Measurements from ENCODE around the gene FAM107B. TPM values are rescaled to one million over a fixed set of nuclear protein-coding genes. Genes with fewer than 3 reads are reported as not detected.

The FAM107B gene
- total and polyA plus RNA-seq, 2 experiments from 2014 or later, result 11.0 to 17.6 TPM

- DNase-seq (ENCODE audit: low spot score), result no peak
Observed at GRCh38 chr10:14652816-14653215, 121.9 kb downstream of the FAM107B start.

GRCh38 chr10:14652067-14652466, 122.6 kb downstream of the FAM107B start:
- Mint-ChIP-seq H3K27ac (no peak overlapping the region), H3K36me3 (ENCODE audit: low read depth) (no peaks in the 10 kb centered on the region; the same call in 2 of the 3 replicates), H3K4me1 (peaks cover 62% of the 10 kb centered on the region), H3K4me3 (no peak overlapping the region), H3K9me3 (no peaks in the 10 kb centered on the region), H3K27me3 (ENCODE audit: insufficient read depth, low read depth, poor library complexity) (peaks cover 2% of the 10 kb centered on the region)
- peaks cover 3% of the 10 kb centered on the region; the same call in 1 of the 2 replicates for H3F3A ChIP-seq (replicated peaks; ENCODE audit: low read depth)
- H3K9me2 ChIP-seq (ENCODE audit: insufficient read depth), result peaks cover 15% of the 10 kb centered on the region
- DNase-seq (ENCODE audit: low spot score) (no peak), ATAC-seq (no peak)
- H3K4me3 ChIP-seq, result no peak overlapping the region
- peak overlapping the region; percentile 30; the same call in 1 of the 2 replicates for H2AFZ ChIP-seq
- no peaks in the 10 kb centered on the region for H4K20me1 ChIP-seq (replicated peaks; ENCODE audit: insufficient read depth)
- H3K79me2 ChIP-seq (replicated peaks; ENCODE audit: insufficient read depth), result no peaks in the 10 kb centered on the region
- H3K4me2 ChIP-seq, result no peak overlapping the region; the same call in 1 of the 2 replicates
- H3K27me3 ChIP-seq (ENCODE audit: insufficient read depth), result no peaks in the 10 kb centered on the region
- no peaks in the 10 kb centered on the region for H3K36me3 ChIP-seq (ENCODE audit: insufficient read depth)
- H3K4me1 ChIP-seq (ENCODE audit: insufficient read depth), result peaks cover 18% of the 10 kb centered on the region
- no peak overlapping the region for H3K27ac ChIP-seq (ENCODE audit: low read depth)
- no peak for TF ChIP-seq ETS1 (IDR thresholded peaks at IDR 0.05)
- no peak for TF ChIP-seq ZNF462 (CRISPR knock-in tag; IDR thresholded peaks at IDR 0.05)
- TF ChIP-seq POLR2AphosphoS5 (IDR thresholded peaks at IDR 0.05; ENCODE audit: low read depth), result no peak
- no peak for TF ChIP-seq NANOG (IDR thresholded peaks at IDR 0.05; ENCODE audit: borderline replicate concordance)

More at GRCh38 chr10:14652816-14653215, 121.9 kb downstream of the FAM107B start:
- H3K4me3 Mint-ChIP-seq, result no peak overlapping the region
- Histone ChIP-seq H3K4me3 (no peak overlapping the region), H3K27ac (ENCODE audit: low read depth) (peak overlapping the region; percentile 58; the same call in 1 of the 2 replicates), H3K4me2 (no peak overlapping the region), H3K79me2 (replicated peaks; ENCODE audit: insufficient read depth) (no peaks in the 10 kb centered on the region), H4K20me1 (replicated peaks; ENCODE audit: insufficient read depth) (no peaks in the 10 kb centered on the region), H3K27me3 (ENCODE audit: insufficient read depth) (no peaks in the 10 kb centered on the region), H3K4me1 (ENCODE audit: insufficient read depth) (peaks cover 18% of the 10 kb centered on the region), H3K36me3 (ENCODE audit: insufficient read depth) (no peaks in the 10 kb centered on the region), H3F3A (replicated peaks; ENCODE audit: low read depth) (peaks cover 3% of the 10 kb centered on the region; the same call in 1 of the 2 replicates), H3K9me2 (ENCODE audit: insufficient read depth) (peaks cover 15% of the 10 kb centered on the region), H2AFZ (peak overlapping the region; percentile 4; the same call in 1 of the 2 replicates)
- no peak for ATAC-seq
- H3K36me3 Mint-ChIP-seq (ENCODE audit: low read depth), result no peaks in the 10 kb centered on the region; the same call in 2 of the 3 replicates
- no peaks in the 10 kb centered on the region for H3K9me3 Mint-ChIP-seq
- H3K27ac Mint-ChIP-seq, result no peak overlapping the region
- H3K27me3 Mint-ChIP-seq (ENCODE audit: insufficient read depth, low read depth, poor library complexity), result peaks cover 2% of the 10 kb centered on the region
- TF ChIP-seq NANOG (IDR thresholded peaks at IDR 0.05; ENCODE audit: borderline replicate concordance), result no peak
- no peak for TF ChIP-seq CTCF (conservative IDR thresholded peaks at IDR 0.05; ENCODE audit: low read depth in 2 of 2)
- no peak for TF ChIP-seq ETS1 (IDR thresholded peaks at IDR 0.05)
- TF ChIP-seq CREB1 (CRISPR knock-in tag; IDR thresholded peaks at IDR 0.05; ENCODE audit: low read depth), result no peak
- H3K4me1 Mint-ChIP-seq, result peaks cover 60% of the 10 kb centered on the region

Data from GM23338 (cell line).